G401.6 (cell line): ENCODE results near the gene PRELID1.

ENCODE experiments used
- FAIRE-seq: peaks from 2 replicates; lab custom pipeline; 2012; peaks lifted over from hg19 to GRCh38; lab: Jason Lieb, UNC

Gene PRELID1

DNA sequence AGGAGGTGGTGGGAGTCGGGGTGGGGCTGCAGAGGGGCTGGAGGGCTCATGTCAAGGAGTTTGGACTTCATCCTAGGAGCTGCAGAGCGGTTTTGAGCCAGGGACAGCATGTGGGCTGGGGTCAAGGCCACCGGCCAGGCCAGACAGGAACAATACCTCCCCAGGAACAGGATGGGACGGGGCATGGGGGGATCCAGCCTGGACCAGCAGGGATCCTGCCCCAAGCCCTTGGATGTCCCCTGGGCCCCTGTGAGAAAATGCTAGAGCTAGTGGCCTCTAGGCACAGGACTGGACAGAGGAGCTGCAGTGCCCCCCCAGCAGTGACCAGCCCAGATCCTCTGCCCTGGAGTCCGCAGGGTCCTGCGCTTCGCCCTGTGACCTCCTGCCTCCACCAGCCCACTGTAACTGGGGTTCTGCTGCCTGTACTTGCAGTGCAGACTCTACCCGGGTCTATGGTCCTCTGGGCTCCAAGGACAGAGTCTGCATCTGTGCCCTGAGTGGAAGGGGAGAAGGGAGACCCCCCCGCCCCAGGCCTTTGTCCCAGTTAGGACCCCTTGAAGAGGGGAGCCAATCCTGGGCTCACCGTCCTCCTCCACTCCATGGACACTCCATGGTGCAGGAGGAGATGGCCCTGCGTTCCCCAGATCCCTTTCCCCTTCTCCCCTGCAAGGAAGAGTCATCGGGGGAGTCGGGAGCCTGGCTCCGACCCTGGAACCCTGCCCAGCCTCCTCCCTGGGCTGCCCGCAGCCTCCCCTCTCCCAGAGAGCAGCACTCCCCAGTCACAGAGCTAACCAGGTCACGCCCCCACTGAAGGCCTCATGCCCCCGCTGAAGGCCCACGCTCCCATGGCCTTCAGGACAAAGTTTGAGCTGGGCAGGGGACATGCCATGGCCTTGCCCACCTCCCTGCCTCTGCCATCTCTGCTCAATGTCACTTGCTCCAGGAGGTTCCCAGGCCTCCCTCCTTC, 11.1 kb downstream of the PRELID1 start:
- no peak for FAIRE-seq

- no peak for FAIRE-seq
These were observed 11.8 kb downstream of the PRELID1 start for GRCh38 chr5:177315411-177315810.

- FAIRE-seq: no peak
These were observed 12.4 kb downstream of the PRELID1 start for GRCh38 chr5:177316005-177316404.

GRCh38 chr5:177317959-177318377, 14.4 kb downstream of the PRELID1 start:
- FAIRE-seq: peak; percentile 96

DNA sequence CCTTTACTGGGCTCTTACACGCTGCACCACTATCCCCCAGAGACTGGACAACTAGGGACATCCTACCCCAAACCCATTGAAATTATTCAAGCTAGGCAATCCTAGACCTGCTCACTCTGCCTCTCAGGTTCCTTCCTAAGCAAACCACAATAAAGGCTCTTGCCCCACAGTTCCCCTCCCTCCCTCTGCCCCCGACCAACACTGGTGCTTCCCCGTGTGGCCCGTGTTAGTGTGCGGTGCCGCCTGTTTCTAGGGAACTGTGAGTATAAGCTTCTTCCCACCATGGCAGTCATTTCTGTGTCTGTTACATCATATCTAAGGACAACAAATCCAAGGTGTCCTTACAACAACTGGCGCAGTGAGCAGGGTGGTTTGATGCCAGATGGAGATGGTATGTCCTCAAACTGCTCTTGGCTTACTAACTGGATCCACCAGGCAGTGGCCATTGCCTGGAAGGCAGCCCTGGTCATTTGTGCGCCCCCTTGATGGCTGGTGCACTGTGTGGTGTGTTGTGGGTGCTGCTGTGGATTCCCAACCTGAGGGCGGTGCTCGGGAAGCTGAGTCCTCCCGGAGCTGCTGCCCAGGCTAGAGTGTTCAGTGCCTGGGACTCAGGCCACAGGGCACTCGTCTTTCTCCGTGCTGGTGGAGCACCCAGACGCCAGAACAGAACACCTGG, 16.5 kb downstream of the PRELID1 start:
- FAIRE-seq: no peak

DNA sequence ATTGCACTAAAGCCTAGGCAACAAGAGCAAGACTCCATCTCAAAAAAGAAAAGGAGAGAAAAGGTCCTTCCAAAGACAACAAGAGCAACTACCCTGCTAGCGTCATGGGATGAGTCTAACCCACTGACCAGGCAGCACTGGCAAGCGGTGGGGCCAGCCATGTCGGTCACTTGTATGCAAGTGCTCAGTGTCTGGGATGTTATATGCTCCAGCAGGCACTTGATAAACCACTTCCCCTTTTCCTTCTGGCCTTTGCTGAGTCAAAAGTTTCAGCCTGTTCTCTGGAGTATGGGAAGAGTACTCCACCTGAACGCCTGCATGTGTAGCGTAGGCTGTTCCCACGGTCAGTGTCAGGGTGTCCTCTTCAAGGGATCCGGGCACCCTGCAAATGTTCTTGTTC, 17.3 kb downstream of the PRELID1 start:
- no peak for FAIRE-seq

GRCh38 chr5:177325868-177326381, 22.3 kb downstream of the PRELID1 start:
- FAIRE-seq: peak; percentile 100

DNA sequence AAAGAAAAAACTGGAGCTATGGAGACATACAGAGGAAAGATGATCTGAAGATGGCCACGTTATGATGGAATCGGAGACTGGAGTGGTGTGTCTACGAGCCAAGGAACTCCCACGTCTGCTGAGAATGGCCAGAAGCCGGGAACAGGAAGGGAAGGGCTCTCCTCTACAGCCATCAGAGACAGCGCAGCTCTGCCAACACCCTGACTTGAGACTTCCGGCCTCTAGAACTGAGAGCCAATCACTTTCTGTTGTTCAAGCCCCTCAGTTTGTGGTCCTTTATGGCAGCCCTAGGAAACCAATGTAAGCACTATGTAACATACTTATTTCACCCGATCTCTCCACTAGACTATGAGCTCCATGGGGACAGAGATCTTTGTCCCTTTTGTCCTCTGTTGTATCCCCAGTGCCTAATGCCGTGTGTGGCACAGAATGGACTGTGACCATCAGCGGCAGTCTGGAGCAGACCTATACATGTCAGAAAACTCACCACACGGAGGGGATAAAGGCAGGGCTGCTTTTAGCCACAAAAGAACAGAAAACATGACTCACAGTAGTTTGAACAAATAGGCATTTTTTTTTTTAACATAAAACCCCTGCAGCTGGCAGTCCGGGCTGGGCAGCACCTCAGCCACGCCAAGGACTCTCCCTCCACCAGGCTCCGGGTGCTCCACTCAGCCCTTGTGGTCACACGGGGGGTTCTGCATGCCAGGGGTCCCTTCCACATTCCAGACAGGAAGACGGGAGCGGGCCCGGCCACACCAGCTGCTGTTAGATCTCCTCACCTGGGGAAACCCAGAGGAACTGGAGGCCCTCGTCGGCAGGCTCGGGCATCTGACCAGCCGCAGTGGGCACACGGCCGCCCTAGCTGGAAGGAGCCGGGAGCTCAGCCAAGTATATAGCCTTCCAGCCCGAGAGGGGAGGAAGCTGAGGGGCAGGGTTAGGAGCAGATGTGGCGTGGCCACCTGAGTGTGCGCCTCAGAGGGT, 24.2 kb downstream of the PRELID1 start:
- no peak for FAIRE-seq

DNA sequence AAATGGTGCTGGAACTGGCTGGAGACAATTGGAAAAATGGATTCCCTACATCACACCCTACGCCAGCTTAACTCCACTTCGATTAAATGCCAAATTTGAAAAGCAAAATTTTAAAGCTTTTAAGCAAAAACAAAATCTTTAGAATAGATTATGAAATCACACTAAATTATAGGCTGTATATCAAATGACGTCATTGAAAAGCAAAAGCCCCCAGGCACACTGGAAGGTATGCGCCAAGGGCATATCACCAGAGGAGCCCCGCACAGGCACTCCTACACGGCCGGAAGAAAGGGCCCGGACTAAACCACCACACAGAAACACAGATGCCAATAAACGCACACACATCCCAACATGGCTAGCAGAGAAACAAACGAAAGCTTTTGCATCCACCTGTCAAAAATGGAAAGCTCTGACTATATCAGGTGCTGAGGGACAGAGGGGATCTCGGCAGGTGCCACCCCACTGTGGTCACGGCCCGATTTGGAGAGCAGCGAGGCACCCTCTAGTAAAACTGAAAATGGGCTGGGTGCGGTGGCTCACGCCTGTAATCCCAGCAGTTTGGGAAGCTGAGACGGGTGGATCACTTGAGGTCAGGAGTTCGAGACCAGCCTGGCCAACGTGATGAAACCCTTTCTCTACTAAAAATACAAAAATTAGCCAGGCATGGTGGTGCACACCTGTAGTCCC, 25.1 kb downstream of the PRELID1 start:
- no peak for FAIRE-seq

- FAIRE-seq: no peak
These were observed 26.3 kb downstream of the PRELID1 start for GRCh38 chr5:177329883-177330282.

- FAIRE-seq: no peak
These were observed 27.6 kb downstream of the PRELID1 start for GRCh38 chr5:177330991-177331842.

DNA sequence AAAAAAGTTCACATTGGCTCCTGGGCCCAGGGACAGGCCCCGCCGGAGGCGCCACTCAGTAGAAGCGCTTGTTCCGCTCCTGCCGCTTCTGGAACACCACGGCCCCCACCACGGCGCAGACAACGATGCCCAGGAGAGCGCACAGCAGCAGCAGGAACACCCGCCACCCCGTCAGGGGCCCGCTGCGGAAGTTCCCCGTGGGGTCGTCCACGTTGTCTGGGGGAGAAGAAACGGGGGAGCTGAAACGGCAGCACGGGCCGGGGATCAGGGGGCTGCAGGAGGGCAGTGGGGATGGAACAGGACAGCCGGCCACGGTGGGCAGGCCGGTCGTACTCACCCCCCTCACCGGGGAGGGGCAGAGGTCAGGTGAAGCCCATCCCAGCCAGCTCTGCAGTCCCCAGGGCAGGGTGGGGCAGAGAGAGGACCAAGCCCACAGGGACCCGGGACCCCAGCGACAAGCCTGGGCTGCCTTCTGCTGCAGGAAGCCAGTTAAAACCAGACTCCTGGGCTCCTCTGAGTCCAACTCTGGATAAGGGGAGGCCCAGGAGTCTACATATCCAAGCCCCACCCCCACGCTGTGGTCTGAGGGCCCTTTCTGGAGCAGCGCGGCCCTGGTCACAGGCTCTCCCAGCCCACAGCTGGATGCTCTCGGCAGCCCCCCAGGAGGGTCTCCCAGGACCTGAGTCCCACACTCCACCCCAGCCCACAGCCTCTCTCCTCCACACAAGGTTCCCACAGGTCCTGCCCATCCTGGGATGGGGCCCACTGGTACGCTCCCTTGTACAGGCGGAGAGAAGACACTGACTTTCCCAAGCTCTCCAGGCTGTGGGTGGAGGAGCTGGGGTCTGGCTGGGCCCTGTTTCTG, 28.7 kb downstream of the PRELID1 start:
- no peak for FAIRE-seq

DNA sequence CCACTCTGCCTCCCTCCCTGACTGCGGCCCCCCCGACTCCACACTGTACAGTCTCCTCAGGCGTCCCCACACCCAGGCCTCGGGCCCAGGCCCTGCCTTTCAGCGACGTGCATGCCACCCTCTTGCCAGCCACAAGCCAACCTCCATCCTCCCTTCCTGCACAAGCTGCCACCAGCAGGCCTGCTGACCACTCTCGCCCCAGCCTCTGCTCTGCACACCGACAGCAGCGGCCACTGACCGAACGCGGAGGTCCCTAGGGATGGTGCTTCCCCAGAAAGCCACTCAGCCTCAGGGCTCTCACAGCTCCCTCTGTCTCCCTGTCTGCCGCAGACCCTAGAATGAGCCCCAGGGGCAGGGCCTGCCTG, 29.3 kb downstream of the PRELID1 start:
- no peak for FAIRE-seq

GRCh38 chr5:177333420-177334154, 30.0 kb downstream of the PRELID1 start:
- no peak for FAIRE-seq

DNA sequence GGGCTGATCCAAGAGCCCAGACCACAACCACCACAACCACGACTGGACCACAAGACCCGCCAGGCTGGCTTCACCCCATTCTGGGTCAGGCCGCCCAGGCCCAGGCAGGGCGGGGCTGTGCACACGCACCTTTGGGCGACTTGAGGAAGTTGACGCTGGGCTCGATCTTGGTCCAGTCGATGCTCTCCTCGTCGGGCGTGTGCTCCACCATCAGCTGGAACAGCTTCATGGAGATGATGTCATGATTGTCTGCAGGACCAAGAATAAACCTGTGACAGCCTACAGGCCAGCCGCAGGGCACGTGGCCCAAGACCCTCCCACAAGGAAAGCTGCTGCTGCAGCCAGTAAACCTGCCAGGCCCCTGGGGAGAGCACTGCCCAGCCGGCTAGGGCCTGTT, 30.6 kb downstream of the PRELID1 start:
- no peak for FAIRE-seq

- FAIRE-seq: no peak
These were observed 31.4 kb downstream of the PRELID1 start for GRCh38 chr5:177334781-177335700.

DNA sequence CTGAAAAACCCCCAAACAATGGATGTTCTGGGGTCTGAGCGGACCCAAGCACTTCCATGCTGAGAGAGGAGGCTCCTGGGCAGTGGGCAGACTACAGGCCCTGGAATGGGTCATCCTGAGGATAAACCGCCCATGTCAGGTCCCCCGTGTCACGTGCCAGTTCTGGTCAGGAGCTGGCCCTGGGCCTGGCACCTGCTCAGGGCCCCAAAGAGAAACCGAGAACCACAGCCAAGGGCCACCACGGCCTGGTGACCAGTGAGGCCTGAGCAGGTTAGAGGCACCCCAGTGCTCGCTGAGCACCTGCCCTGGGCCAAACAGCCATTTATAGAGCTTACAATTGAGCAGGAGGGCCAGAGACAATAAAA, 32.1 kb downstream of the PRELID1 start:
- FAIRE-seq: no peak

DNA sequence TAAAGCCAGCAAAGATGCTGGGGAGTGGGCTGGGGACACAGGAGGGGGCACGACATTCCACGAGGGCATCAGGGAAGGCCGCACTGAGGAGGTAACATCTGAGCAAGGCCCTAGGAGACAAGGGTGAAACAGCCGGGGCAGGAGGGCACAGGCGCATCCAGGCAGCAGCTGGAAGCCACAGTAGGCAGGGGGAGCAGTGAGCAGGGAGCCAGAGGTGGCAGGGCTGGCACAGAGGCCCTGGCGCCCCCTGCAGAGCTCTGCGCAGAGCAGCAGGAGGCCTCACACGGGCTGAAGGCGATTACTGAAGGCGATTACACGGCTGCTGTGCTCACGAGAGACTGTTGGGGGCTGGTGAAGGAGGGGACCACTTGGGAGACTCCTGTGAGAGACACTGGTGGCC, 32.5 kb downstream of the PRELID1 start:
- no peak for FAIRE-seq
